Transverse colon (tissue), 4 donors: ENCODE data around the gene DNAJB6.

Experiments
- CTCF ChIP-seq, 5 experiments: fragments of 200-600 bp in 3 of 5; fragments of 450-650 bp in 2 of 5; sonication (generic) in 3 of 5; IDR thresholded peaks; 1 replicate in 2 of 5; 2 replicates in 3 of 5; pipeline ENCODE4 v1.5.1; 2016 to 2017; ENCODE audit warnings: antibody characterized with exemption in 5 of 5, inconsistent platforms in 3 of 5, mild to moderate bottlenecking in 2 of 5, moderate library complexity in 1 of 5
- POLR2A ChIP-seq: fragments of 450-650 bp; IDR thresholded peaks from one replicate; pipeline ENCODE4 v1.6.1; 2016; ENCODE audit warnings: antibody characterized with exemption, mild to moderate bottlenecking, moderate library complexity
- POLR2AphosphoS5 ChIP-seq, 3 donors: sonication (generic); formaldehyde crosslinking; IDR thresholded peaks; one replicate each; pipeline ENCODE4 v1.6.1; 2016; ENCODE audit warnings: antibody characterized with exemption in 3 of 3

GRCh38 chr7:157402911-157403534 is 66.2 kb downstream of the DNAJB6 start:
- TF ChIP-seq CTCF (IDR thresholded peaks at IDR 0.05) (no peak), POLR2A (no peak), POLR2AphosphoS5 (IDR thresholded peaks at IDR 0.05) (no peak)
